C1 segment of cervical spinal cord (tissue), 14 donors: Measurements from ENCODE around the gene KIF21A.
A peak's percentile ranks its signal among the peaks of the same experiment; 100 is the strongest.

ENCODE experiments used
- DNase-seq, 14 donors: peaks; one replicate each; lab custom pipeline; 2025; lab: John Stamatoyannopoulos, UW

The KIF21A gene

DNA sequence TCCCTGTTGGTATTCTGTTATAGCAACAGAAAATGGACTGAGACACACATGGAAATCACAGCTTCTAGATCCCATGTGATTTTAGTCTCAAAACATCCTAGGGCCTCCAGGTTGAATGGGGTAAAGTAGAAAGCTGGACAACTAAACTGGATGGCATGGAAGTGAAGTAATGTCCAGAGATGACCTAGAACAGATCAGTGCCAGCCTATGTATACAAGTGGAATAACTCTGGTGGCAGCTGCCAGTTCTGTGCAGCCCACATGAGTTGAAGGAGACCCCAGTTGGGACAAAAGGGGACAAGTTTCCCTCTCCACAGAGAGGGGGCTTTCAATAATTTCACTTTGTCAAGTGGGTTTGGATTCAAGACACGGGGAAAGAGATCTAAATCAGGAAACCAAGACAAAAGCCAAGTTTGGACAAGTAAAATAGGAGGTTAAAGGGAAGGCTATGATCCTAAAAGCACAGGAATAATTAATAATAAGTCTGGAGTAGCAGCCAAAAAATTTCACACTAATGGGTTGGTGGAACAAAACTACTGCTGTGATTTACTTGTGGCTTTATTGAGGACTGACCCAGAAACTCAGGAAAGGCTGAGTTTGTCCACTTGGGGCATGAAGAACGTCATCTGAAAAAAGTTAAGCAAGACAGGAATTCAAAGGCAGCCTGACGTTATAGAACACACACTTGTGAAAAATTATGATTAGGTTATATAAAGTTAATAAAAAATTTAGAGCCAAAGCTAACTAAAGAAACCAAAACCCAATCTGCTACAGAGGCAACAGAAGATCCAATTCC is 11.7 kb downstream of the KIF21A start:
- DNase-seq, result no peak

DNA sequence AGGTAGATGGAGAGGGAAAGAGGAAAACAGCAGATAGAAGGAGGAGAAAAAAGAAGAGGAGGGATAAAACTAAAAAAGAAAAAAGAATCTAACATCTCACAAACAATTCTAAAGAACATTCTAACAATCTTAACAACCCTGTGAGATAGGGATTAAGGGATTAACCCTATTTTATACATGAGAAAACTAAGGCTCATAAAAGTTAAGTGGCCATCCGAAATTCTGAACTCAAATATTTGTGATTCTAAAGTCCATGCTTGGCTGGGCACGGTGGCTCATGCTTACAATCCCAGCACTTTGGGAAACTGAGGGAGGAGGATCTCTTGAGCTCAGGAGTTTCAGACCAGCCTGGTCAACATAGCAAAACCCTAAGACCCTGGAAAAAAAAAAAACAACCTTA is 13.1 kb downstream of the KIF21A start:
- DNase-seq, result no peak

DNA sequence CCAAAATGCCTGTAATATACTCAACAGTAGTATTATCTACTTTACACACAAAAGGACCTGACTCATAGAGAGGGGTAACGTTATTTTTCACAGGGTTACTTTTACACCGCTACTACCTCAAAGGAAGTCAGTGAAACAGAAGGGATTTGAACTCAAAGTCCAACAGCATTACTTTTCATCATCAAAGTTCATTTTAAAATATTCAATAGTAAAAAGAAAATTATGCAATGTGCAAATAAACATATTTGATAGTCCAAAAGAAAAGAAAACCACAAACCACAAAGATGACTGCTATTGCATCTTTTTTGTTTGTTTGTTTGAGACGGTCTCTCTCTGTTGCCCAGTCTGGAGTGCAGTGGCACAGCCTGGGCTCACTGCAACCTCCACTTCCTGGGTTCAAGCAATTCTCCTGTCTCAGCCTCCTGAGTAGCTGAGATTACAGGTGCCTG is 15.5 kb downstream of the KIF21A start:
- DNase-seq, result no peak

DNA sequence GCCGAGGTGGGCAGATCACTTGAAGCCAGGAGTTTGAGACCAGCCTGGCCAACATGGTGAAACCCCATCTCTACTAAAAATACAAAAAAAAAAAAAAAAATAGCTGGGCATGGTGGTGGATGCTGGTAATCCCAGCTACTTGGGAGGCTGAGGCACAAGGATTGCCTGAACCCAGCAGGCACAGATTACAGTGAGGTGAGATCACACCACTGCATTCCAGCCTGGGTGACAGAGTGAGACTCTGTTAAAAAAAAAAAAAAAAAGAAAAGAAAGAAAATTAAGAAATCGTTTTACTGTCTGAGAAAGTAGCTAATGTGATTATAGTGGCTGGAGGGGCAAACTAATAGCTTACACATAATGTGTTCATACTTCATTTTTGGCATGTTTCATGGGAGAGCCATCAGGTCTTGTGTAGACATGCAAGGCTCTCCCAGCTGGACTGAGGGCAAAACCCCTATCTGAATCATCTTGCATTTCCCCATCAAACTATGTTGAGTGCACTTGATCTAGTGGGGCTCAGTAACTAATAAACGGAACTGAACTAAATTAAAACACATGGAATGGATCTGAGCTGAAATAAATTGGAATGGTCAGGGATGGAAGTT is 16.2 kb downstream of the KIF21A start:
- no peak for DNase-seq

DNA sequence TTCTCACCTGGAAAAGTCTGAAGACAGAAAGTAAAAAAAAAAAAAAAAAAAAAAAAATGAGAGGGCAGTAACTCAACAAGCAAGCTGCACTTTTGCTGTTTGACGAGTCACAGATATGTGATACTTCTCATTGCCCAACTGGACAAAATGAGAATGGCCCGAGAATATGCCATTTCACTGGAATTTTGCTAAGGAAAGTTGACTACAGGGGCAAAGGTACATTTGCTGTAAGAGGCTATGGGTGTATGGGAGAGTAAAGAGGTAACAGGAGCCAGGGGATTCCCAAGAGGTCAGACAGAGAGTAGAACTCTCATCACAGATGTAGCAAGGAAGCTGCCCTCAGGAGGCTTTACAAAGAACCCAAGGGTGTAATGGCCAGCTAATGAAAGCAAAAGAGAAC is 22.9 kb downstream of the KIF21A start:
- no peak for DNase-seq

DNA sequence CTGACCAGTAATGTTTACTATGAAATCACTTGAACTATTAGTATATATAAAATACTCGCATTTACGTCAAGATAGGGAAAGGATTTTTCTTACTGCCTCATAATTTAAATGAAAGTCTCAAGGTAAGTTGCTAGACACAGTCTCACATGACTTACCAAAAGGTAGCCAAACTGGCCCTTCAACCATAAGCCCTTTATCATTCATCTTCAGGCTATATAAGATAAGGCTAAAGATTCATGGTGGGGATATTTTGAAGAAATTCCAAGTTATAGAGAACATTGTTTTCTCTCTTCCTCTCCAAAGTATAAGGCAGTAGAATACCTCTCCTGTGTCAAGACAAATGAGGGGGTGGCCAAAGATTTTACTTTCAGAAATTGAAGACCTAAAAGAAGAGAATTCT is 23.4 kb downstream of the KIF21A start:
- DNase-seq, result no peak

DNA sequence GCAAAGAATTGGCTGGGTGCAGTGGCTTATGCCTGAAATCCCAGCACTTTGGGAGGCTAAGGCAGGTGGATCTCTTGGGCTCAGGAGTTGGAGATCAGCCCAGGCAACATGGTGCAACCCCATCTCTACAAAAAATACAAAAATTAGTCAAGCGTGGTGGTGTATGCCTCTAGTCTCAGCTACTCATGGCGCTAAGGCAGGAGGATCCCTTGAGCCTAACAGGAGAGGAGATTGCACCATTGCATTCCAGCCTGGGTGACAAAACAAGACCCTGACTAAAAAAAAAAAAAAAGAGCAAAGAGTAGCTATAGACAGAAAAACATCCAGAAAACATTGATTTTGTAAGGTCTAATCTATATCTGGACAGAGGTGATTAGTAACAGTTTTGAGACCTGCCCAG is 25.0 kb downstream of the KIF21A start:
- no peak for DNase-seq

DNA sequence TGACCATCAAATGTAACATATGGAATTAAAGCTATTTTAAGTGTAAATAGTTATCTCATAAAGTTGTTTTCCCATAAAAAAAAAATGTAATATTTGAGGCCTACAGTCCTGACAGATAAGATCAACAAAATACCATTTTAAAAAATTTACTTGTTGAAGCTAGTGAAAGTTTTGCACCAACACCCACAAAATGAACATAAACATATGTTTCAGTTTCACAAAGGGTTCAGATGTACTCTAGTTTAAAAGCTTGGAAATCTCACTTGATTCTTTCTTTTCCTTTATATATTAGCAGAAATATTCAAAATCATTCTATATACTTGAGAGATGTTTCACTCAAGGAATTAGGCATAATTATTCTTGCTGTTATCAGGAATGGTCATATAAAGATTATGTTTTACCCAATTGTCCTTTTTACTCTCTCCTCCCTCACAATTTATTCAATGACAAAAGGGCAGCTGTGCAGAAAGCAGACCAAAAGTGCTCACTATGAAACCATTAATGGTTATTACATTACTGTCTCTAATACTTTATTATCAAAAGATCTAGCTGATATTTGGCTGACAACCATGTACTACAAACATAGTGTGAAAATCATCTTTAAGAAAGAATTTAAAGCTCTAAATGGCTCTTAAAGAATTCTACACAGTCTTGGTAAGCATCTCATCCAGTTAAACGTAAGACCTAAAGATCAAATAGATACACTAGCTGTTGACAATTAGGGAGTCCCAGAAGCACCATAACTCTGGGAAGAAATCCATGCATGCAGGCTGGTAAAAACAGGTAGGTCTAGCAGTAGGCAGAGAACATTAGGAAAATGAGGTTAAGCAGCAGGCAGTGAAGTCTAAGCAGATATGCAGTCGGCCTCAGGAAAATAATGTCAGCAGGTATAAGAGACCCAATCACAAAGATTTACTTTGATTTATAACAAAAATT is 28.8 kb downstream of the KIF21A start:
- no peak for DNase-seq

DNA sequence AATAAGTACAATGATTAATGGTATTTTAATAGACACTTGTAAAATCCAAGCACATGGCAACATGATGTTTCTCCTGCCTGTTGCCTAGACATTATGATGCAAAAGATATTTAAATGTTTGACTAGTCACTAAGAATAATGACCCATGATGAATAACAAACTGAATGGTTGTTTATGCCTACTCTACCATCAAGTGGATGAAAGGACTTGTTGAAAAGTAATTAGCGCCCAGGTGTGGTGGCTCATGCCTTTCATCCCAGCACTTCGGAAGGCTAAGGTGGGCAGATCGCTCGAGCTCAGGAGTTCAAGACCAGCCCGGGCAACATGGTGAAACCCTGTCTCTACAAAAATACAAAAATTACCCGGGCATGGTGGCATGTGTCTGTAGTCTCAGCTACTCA is 30.7 kb downstream of the KIF21A start:
- no peak for DNase-seq

DNA sequence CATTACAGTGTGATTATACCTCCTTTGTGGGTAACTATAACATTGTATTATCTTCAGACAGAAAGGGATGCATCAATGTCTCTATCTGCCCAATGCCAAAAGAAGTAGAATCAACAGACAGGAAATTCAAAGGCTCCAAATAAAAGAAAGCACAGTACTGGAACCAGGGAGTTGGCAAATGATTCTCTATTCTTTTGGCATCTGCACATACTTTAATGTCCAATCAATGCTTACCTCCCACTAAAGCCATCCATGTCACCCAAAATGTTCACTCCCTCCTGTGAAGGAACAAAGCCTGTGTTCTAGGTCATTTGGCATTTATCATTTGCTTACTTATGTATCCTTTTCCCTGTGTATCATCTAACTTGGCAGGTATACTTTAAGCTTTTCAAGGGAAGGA is 36.7 kb downstream of the KIF21A start:
- DNase-seq, result peak in 2 of 14 donors; percentile 11 to 36

DNA sequence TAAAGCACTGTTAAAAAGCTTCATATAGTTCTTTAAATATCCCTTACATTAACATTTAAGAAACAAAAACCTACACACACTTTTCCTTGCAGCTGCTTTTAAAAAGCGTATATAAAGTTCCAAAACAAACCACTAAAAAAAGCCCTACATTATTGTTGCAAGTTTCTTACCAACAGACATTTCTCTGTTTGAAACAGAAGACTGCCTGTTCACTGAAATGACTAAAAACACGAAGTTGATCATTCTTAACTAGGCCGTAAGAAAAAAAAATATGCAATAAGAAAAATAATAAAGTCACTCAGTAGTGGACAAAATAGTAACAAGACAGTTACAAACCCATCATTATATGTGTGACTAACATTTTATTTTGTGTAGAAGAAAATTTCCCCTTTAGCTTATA is 37.3 kb downstream of the KIF21A start:
- DNase-seq, result no peak

DNA sequence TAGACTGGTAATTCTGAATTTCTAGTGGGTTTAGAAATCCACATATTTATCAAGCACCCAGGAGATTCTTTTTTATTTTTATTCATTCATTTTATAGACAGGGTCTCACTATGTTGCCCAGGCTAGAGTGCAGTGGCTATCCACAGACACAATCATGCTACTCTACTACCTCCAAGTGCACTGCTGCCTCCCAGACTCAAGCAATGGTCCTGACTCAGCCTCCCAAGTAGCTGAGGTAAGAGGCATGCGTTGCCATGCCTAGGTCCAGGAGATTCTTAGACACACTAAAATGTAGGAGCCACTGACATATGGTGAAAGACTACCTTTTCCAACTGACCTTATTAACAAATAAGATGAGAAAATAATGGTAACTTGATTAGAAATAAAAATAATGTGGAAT is 38.9 kb downstream of the KIF21A start:
- DNase-seq, result no peak

DNA sequence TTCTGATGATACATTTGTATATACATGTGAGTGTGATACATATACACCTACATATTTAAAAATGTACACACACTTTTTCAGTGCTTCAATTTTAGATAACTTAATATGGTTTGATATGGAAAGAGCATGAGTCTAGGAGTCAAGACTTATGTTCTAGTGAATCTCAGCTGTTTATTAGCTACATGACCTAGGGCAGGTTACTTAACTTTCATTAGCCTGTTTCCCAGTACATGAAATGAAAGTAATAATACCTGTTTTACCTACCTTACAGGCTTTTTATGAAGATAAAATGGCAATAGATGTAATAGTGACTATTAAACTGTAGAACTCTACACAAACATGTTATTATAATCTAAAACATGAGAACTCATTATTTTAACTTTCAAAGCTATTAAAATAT is 39.5 kb downstream of the KIF21A start:
- no peak for DNase-seq

DNA sequence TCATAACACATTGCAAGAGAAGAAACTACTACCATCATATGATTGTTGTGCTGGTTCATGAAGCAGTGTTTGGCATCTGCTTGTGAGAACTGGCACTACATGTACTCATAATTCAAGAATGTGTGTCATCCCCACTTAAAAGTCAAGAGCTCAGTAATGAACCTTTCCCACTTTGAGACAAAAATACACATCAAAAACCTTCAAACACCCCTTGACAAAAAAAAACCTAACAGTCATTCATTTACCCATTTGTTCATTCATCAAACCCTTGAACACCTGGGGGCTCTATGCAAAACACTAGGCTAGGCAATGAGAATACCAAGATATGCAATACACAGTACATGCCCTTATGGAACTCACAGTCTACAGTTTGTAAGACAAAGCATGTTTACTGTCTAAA is 40.0 kb downstream of the KIF21A start:
- DNase-seq, result no peak

DNA sequence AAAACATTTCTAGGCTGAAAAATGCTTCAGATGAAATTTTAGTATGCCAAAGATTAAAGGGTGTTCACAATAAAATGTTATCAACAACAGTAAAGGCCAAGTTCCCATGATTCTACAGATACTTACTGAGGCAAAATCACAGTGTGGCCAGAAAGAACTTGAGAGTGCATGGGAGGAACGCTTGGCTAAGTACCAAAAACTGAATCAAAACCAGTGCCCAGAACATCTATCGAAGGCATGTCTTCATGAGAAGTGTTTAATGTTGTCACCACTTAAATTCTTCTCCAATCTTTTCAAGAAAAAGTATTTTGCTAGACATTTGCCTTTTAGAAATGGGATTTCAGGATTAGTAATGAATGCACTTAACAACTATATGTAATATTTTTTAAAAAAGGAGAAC is 41.5 kb downstream of the KIF21A start:
- no peak for DNase-seq

DNA sequence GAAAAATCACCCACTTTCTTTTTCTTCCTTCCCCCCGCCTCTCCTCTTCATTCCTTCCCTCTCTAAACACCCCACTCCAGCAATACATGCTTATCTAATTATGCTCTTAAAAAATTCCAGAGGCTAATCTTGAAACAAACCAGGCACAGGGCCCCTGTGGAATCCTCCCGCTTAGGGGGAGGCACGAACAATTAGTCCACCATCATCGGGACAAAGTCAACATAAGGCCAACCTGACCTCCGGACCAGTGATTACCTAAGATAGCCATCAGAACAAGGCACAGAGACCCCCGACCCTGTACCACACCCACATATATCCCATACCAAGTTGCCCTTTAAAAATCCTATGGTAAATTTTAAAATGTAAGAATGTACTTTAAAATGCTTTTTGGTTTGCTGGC is 47.1 kb downstream of the KIF21A start:
- DNase-seq, result no peak

DNA sequence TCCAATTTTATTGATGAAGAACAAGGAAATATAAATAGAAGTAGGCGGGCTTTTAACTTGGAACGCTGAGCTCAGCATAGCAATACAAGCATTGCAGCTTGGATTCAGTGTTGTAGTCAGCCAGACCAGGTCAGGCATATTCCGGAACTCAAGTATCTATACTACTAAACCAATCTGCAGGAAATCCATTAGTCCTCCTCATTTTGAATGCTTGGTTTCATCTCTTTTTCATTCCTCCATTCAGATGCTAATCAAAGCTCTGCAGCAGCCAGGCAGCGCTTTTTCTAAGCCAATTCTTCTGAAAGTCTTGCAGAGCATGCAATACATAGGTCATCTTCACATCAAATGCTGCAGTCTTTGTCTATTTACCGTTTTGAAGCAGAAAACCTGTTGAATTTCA is 49.0 kb downstream of the KIF21A start:
- DNase-seq, result no peak

DNA sequence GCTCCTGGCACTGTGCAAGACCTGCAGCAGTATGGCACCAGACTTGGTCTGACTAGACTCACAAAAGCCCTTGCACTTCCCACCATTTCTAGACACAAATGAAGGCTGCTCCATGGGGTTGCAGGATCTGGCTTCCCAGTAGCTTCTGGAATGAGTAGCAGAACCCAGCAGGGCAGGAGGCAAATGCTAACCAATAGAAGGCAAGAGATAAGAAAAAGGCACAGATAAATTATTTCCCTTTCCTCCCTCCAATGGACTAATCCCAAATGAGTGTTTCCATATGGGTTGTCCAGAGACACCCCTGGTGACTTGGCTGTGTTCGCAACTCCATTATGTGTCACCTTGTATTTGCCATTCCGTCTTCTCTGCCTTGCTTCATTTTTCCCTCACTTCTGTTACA is 49.7 kb downstream of the KIF21A start:
- peak in 1 of 14 donors; percentile 62 for DNase-seq

DNA sequence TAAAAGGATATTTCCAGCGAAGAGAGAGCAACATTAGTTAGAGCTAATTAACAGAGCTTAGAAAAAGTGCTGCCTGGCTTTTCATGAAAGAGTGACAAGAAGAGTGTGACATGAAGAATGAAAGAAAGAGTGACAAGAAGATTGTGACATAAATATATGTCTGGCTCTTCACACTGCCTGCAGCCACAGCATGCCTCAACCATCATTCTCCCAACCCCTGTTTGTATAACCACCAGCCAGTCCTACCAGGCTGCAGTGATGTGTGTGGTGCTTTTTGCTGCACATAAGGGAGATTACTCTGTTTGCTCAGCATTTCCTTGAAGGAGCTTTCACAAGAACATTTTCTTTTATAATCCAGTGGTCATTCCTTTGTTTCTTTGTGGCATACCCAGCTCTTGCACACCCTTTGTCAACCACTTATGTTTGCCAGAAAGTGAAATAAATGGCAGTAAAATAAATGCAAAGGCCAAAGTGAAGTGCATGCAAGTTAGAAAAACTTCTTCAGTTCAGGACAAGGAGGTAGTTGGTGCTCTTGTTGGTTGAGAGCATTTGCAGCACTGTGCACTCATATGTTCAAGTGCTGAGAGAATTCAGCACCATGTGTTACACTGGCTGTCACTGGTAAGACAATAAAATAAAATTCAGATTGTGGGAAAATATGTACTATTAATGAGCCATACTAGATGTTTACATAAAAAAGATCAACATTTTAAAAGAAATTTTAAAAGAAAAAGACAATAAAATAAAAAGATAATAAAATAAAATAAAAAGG is 50.6 kb downstream of the KIF21A start:
- DNase-seq, result no peak

DNA sequence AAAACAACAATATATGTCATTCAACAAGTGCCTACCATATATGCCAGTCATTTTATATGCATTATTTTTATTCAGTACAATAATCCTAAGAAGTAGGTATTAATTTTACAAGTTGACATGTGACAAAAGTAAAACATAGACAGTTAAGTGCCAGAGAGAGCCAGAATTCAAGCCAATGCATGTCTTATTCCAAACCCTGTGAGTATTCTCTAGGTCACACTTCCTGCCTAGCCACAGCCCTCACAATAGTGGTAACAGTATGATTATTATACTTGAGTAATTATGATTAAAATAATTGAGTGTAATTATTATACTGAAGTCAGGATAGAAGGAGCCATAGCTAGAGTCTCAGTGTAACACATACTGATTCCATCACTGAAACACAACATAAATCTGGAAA is 52.2 kb downstream of the KIF21A start:
- no peak for DNase-seq

DNA sequence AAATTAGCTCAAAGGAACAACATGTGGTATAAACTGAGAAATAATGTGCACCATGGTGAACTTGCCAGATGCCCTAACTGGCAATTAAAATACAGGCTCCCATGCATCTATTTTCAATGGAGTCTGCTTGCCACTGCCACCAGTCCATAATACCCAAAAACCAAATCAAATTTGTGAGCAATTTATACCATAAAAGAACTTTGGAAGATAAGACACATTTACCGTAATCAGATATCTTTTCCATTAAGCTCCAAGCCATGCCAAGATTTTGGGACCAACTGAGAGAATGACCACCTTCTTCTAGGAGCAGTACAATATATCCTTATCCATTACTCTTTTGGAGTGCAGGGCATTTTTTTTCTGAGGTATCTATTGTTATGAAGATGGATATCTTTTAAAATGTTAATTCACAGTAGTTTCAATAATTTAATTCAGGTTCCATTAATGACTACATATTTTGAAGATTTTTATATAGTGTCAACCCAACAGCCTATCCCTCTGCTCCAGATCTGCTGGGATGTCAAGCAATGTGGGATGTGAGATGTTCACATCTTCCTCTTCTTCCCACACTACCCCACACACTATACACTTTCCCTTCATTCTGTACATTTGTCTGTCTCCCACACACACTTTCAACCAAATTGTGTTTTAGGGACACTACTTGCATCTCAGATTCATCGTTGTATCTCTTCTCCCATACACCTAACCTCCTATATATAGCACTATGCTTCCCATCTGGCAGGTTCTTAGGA is 53.3 kb downstream of the KIF21A start:
- no peak for DNase-seq
